Coronary artery (tissue), 2 donors: Measurements from ENCODE around the gene ZNF511.

Experiments used
- DNase-seq: peaks from one replicate; pipeline ENCODE4 v3.0.0-alpha.2; 2017; ENCODE audit warnings: low spot score
- H3K27ac ChIP-seq, 2 donors: fragments of 200-600 bp; sonication (generic); one replicate each; pipeline ENCODE4 v1.5.1; 2016 to 2019
- H3K4me3 ChIP-seq: fragments of 200-600 bp; sonication (generic); 2 replicates; pipeline ENCODE4 v1.5.1; 2016; ENCODE audit warnings: mild to moderate bottlenecking, moderate library complexity
- CTCF ChIP-seq: fragments of 200-600 bp; sonication (generic); IDR thresholded peaks from one replicate; pipeline ENCODE4 v1.5.1; 2019; ENCODE audit warnings: antibody characterized with exemption

The ZNF511 gene

GRCh38 chr10:133336577-133337369 is 28.1 kb downstream of the ZNF511 start, which contains the start of gene CALY:
TSS of gene CALY (minus strand) at chr10:133336896. CDS start at chr10:133328989, 7,907 bp downstream.
- no peak for DNase-seq
- no peak for TF ChIP-seq CTCF
- H3K27ac ChIP-seq, result no peak within 1 kb of the TSS
- H3K4me3 ChIP-seq, result peak within 1 kb of the TSS; percentile 69

GRCh38 chr10:133337370-133337725 is 28.6 kb downstream of the ZNF511 start:
- no peak for DNase-seq
- Histone ChIP-seq H3K4me3 (no peak overlapping the region), H3K27ac (no peak overlapping the region)
- TF ChIP-seq CTCF, result no peak

- H3K4me3 ChIP-seq, result no peak overlapping the region
- H3K27ac ChIP-seq, result no peak overlapping the region
- no peak for DNase-seq
- TF ChIP-seq CTCF, result no peak
Observed at GRCh38 chr10:133338080-133339071, 29.7 kb downstream of the ZNF511 start.

GRCh38 chr10:133339708-133340380 is 31.1 kb downstream of the ZNF511 start:
- no peak for DNase-seq
- no peak overlapping the region for H3K27ac ChIP-seq
- H3K4me3 ChIP-seq, result no peak overlapping the region
- no peak for TF ChIP-seq CTCF

- H3K27ac ChIP-seq, result no peak overlapping the region
- no peak overlapping the region for H3K4me3 ChIP-seq
- no peak for TF ChIP-seq CTCF
- DNase-seq, result no peak
Observed at GRCh38 chr10:133341983-133342382, 33.3 kb downstream of the ZNF511 start.

GRCh38 chr10:133342942-133343341 is 34.2 kb downstream of the ZNF511 start:
- Histone ChIP-seq H3K4me3 (no peak overlapping the region), H3K27ac (no peak overlapping the region)
- no peak for DNase-seq
- TF ChIP-seq CTCF, result no peak
